ENCODE data around the gene GAK. TPM values are rescaled to one million over a fixed set of nuclear protein-coding genes. Genes with fewer than 3 reads are reported as not detected.

Gene GAK
- total RNA-seq, 6 experiments from 2014 or later = 65.8 to 72.9 (median 69.1) TPM

- no peaks in the 10 kb centered on the region for H3K4me1 Mint-ChIP-seq (ENCODE audit: low read depth)
- no peak for DNase-seq
- no peak overlapping the region for H3K27ac Mint-ChIP-seq
- peaks cover 4% of the 10 kb centered on the region for H3K9me3 Mint-ChIP-seq
- no peak overlapping the region for H3K4me3 Mint-ChIP-seq
- TF ChIP-seq CTCF (IDR thresholded peaks at IDR 0.05) = no peak
- H3K36me3 Mint-ChIP-seq (ENCODE audit: low read depth) = peaks cover 26% of the 10 kb centered on the region
- no peaks in the 10 kb centered on the region; the same call in none of the 2 replicates for H3K27me3 Mint-ChIP-seq (ENCODE audit: insufficient read depth)
Observed at GRCh38 chr4:905485-906338, 26.4 kb downstream of the GAK start.

- Mint-ChIP-seq H3K36me3 (ENCODE audit: low read depth) (peaks cover 20% of the 10 kb centered on the region), H3K27ac (no peak overlapping the region; the same call in 1 of the 2 replicates), H3K9me3 (peaks cover 4% of the 10 kb centered on the region), H3K27me3 (ENCODE audit: insufficient read depth) (no peaks in the 10 kb centered on the region; the same call in none of the 2 replicates), H3K4me1 (ENCODE audit: low read depth) (no peaks in the 10 kb centered on the region), H3K4me3 (no peak overlapping the region)
- no peak for DNase-seq
- no peak for TF ChIP-seq CTCF (IDR thresholded peaks at IDR 0.05)
Observed at GRCh38 chr4:903066-904046, 28.8 kb downstream of the GAK start.

- Mint-ChIP-seq H3K4me1 (ENCODE audit: low read depth) (no peaks in the 10 kb centered on the region), H3K36me3 (ENCODE audit: low read depth) (peaks cover 14% of the 10 kb centered on the region), H3K27ac (no peak overlapping the region), H3K27me3 (ENCODE audit: insufficient read depth) (no peaks in the 10 kb centered on the region; the same call in 1 of the 2 replicates), H3K9me3 (no peaks in the 10 kb centered on the region), H3K4me3 (no peak overlapping the region)
- DNase-seq = no peak
- TF ChIP-seq CTCF (IDR thresholded peaks at IDR 0.05) = no peak
Observed at GRCh38 chr4:901192-901910, 30.8 kb downstream of the GAK start.

GRCh38 chr4:900721-901120 is 31.4 kb downstream of the GAK start:
- no peak for DNase-seq
- H3K9me3 Mint-ChIP-seq = no peaks in the 10 kb centered on the region
- H3K36me3 Mint-ChIP-seq (ENCODE audit: low read depth) = peaks cover 10% of the 10 kb centered on the region
- no peak overlapping the region for H3K27ac Mint-ChIP-seq
- H3K4me3 Mint-ChIP-seq = no peak overlapping the region
- H3K4me1 Mint-ChIP-seq (ENCODE audit: low read depth) = no peaks in the 10 kb centered on the region
- no peak for TF ChIP-seq CTCF (IDR thresholded peaks at IDR 0.05)
- H3K27me3 Mint-ChIP-seq (ENCODE audit: insufficient read depth) = no peaks in the 10 kb centered on the region; the same call in 1 of the 2 replicates

- DNase-seq = no peak
- no peak for TF ChIP-seq CTCF (IDR thresholded peaks at IDR 0.05)
- Mint-ChIP-seq H3K27ac (no peak overlapping the region), H3K4me1 (ENCODE audit: low read depth) (no peaks in the 10 kb centered on the region), H3K9me3 (no peaks in the 10 kb centered on the region), H3K4me3 (no peak overlapping the region), H3K36me3 (ENCODE audit: low read depth) (peaks cover 5% of the 10 kb centered on the region), H3K27me3 (ENCODE audit: insufficient read depth) (no peaks in the 10 kb centered on the region; the same call in 1 of the 2 replicates)
Observed at GRCh38 chr4:900073-900472, 32.0 kb downstream of the GAK start.
